Natural killer cell (primary cell): ENCODE data around the gene RAPGEF4. TPM values are rescaled to one million over a fixed set of nuclear protein-coding genes. Genes with fewer than 3 reads are reported as not detected.
"Not testable (repeated sequence)": the region's sequence is repeated elsewhere in the genome, so short reads cannot be mapped to it uniquely, and the experiment has no call there.

Experiments used
- ATAC-seq, 3 donors: fragments of 150-1000 bp in 2 of 3; fragments of 200-7000 bp in 1 of 3; cut with Tn5 transposase; 1 replicate in 1 of 3; 2 replicates in 2 of 3; pipeline ENCODE4 v1.10.0; 2021; ENCODE audit warnings: mild to moderate bottlenecking in 2 of 3, moderate library complexity in 2 of 3
- DNase-seq, 2 donors: peaks; one replicate each; pipeline versions ENCODE4 v3.0.0 to v3.0.0-alpha.2; 2013 to 2021; ENCODE audit warnings: mixed read lengths in 1 of 2
- H3K27ac ChIP-seq: one replicate; pipeline ENCODE4 v1.5.1; 2013; ENCODE audit warnings: mild to moderate bottlenecking, low read length
- H3K27me3 ChIP-seq: one replicate; pipeline ENCODE4 v1.6.1; 2013; ENCODE audit warnings: low read length; ENCODE audit not compliant: control insufficient read depth, insufficient read depth
- H3K36me3 ChIP-seq: one replicate; pipeline ENCODE4 v1.6.1; 2013; ENCODE audit warnings: low read length; ENCODE audit not compliant: control insufficient read depth, insufficient read depth
- H3K4me1 ChIP-seq: one replicate; pipeline ENCODE4 v1.6.1; 2013; ENCODE audit warnings: low read length; ENCODE audit not compliant: control insufficient read depth, insufficient read depth
- H3K4me3 ChIP-seq: one replicate; pipeline ENCODE4 v1.5.1; 2013; ENCODE audit warnings: low read length
- H3K9me3 ChIP-seq: one replicate; pipeline ENCODE4 v1.6.1; 2013; ENCODE audit warnings: low read length; ENCODE audit not compliant: control insufficient read depth, insufficient read depth
- H3K27ac Mint-ChIP-seq, 2 donors: one replicate each; pipeline ENCODE4 v1.8.0; 2022; ENCODE audit warnings: mild to moderate bottlenecking in 2 of 2, mixed read lengths in 2 of 2, moderate library complexity in 1 of 2
- H3K27me3 Mint-ChIP-seq, 2 donors: one replicate each; pipeline ENCODE4 v1.8.0; 2022; ENCODE audit warnings: low read depth in 2 of 2, mixed read lengths in 2 of 2
- H3K36me3 Mint-ChIP-seq: one replicate; pipeline ENCODE4 v1.8.0; 2022; ENCODE audit warnings: mixed read lengths
- H3K4me1 Mint-ChIP-seq, 2 donors: one replicate each; pipeline ENCODE4 v1.8.0; 2022; ENCODE audit warnings: mixed read lengths in 2 of 2
- H3K4me3 Mint-ChIP-seq: one replicate; pipeline ENCODE4 v1.8.0; 2022; ENCODE audit warnings: mild to moderate bottlenecking, moderate library complexity, mixed read lengths
- H3K9me3 Mint-ChIP-seq, 2 donors: one replicate each; pipeline ENCODE4 v1.8.0; 2022; ENCODE audit warnings: mixed read lengths in 2 of 2
- CTCF ChIP-seq: fragments of 200-600 bp; IDR thresholded peaks from one replicate; pipeline ENCODE4 v1.8.0; 2022; ENCODE audit warnings: antibody characterized with exemption
- WGBS: methylation state at CpG from one replicate; pipeline ENCODE4 v1.1.7; 2013; ENCODE audit warnings: missing lambda C conversion rate; ENCODE audit not compliant: insufficient coverage; 5-methylcytosine and 5-hydroxymethylcytosine counted together
- intact Hi-C: fragments of 100-400 bp; cut with micrococcal nuclease; formaldehyde crosslinking; loops from one replicate; pipeline ENCODE4 v1.14.2; 2022
- total RNA-seq, 4 donors: library from RNA; stranded (reverse); fragments of 120-200 nt in 1 of 4; gene quantifications; one replicate each; pipeline versions ENCODE4 v1.2.3 to v1.2.4, GENCODE V29; 2013 to 2022

RAPGEF4 gene
- total RNA-seq, 3 donors from 2014 or later (not counting 1 experiment from before 2014, with no cell fraction given): 0.50 TPM; not detected in 2

DNA sequence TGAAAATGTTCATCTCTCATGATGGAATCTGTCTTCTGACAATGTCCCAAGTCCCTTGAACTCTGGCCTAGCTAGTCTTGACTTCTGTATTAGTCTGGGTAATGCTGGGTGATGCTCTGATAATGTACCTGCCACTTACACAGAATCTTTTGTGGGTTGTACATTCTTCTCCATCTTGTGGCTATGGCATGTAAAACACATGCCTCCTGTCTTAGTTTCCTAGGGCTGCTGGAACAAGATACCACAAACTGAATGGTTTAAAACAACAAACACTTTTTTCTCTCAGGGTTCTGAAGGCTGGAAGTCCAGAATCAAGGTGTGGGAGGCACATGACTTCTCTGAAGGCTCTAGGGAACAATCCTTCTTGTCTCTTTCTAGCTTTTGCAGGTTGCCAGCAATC lies 57.1 kb downstream of the RAPGEF4 start:
- Mint-ChIP-seq H3K9me3 (no peaks in the 10 kb centered on the region), H3K36me3 (no peaks in the 10 kb centered on the region), H3K4me1 (no peaks in the 10 kb centered on the region), H3K27me3 (peaks cover 3 to 18% of the 10 kb centered on the region in 2 donors), H3K4me3 (no peak overlapping the region), H3K27ac (no peak overlapping the region)
- Histone ChIP-seq H3K9me3 (no peaks in the 10 kb centered on the region), H3K27ac (no peak overlapping the region), H3K36me3 (no peaks in the 10 kb centered on the region), H3K4me3 (no peak overlapping the region), H3K27me3 (no peaks in the 10 kb centered on the region), H3K4me1 (no peaks in the 10 kb centered on the region)
- no peak for DNase-seq
- ATAC-seq: no peak
- no peak for TF ChIP-seq CTCF
- intact Hi-C loops: no loop called here

DNA sequence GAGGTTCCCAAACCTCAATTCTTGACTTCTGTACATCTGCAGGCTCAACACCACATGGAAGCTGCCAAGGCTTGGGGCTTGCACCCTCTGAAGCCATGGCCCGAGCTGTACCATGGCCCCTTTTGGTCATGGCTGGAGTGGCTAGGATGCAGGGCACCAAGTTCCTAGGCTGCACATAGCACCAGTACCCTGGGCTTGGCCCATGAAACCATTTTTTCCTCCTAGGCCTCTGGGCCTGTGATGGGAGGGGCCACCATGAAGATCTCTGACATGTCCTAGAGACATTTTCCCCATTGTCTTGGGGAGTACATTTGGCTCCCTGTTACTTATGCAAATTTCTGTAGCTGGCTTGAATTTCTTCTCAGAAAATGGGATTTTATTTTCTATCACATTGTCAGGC lies 67.7 kb downstream of the RAPGEF4 start:
- 89% methylated on average over 1 of the region's 1 CpG for WGBS
- H3K4me3 Mint-ChIP-seq, H3K4me1 ChIP-seq, H3K36me3 Mint-ChIP-seq, intact Hi-C loops, H3K36me3 ChIP-seq, H3K27me3 Mint-ChIP-seq, DNase-seq, H3K4me3 ChIP-seq, H3K27ac Mint-ChIP-seq, H3K4me1 Mint-ChIP-seq, H3K27me3 ChIP-seq, H3K9me3 Mint-ChIP-seq, H3K9me3 ChIP-seq, H3K27ac ChIP-seq, ATAC-seq: not testable (repeated sequence)

- Mint-ChIP-seq H3K4me3 (no peak overlapping the region), H3K9me3 (no peaks in the 10 kb centered on the region), H3K27me3 (peaks cover 6 to 13% of the 10 kb centered on the region in 2 donors), H3K27ac (no peak overlapping the region), H3K4me1 (no peaks in the 10 kb centered on the region), H3K36me3 (no peaks in the 10 kb centered on the region)
- Histone ChIP-seq H3K4me1 (no peaks in the 10 kb centered on the region), H3K27ac (no peak overlapping the region), H3K27me3 (no peaks in the 10 kb centered on the region), H3K9me3 (no peaks in the 10 kb centered on the region), H3K36me3 (no peaks in the 10 kb centered on the region), H3K4me3 (no peak overlapping the region)
- intact Hi-C loops: no loop called here
- TF ChIP-seq CTCF: no peak
- 85% methylated on average over 4 of the region's 4 CpGs for WGBS
- ATAC-seq: no peak
- DNase-seq: no peak
Measured at GRCh38 chr2:172804423-172804822, 68.8 kb downstream of the RAPGEF4 start.

DNA sequence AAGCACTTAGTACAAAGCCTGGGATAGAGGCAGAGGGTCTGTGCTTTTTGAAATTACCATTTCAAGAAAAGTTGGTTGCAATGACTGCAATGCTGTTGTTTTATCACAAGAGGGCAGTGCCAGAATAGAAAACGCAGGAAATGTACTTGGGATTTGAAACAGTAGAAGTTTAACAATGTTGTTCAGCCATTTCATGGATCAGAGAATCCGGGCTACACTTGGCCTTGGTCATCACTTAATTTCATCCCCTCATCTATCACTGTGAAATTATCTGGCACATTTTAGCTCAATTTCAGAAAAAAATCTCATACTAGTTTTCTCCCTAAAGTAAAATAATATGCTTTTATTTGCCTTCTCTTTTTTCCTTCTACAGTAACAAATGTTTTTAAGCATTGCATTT lies 70.8 kb downstream of the RAPGEF4 start:
- Mint-ChIP-seq H3K9me3 (no peaks in the 10 kb centered on the region), H3K27me3 (peaks cover 10 to 13% of the 10 kb centered on the region in 2 donors), H3K27ac (no peak overlapping the region), H3K4me3 (no peak overlapping the region), H3K36me3 (no peaks in the 10 kb centered on the region), H3K4me1 (no peaks in the 10 kb centered on the region)
- no peak for ATAC-seq
- no peaks in the 10 kb centered on the region for H3K36me3 ChIP-seq
- H3K4me3 ChIP-seq: no peak overlapping the region
- peak; percentile 52 for TF ChIP-seq CTCF
- peak in 1 of 2 donors; percentile 46 for DNase-seq
- H3K27me3 ChIP-seq: no peaks in the 10 kb centered on the region
- intact Hi-C loops: no loop called here
- H3K27ac ChIP-seq: no peak overlapping the region
- no peaks in the 10 kb centered on the region for H3K9me3 ChIP-seq
- H3K4me1 ChIP-seq: no peaks in the 10 kb centered on the region
- WGBS: 6% methylated on average over 2 of the region's 2 CpGs
